Panc1 (cell line): ENCODE measurements around the gene RUFY2. TPM values are rescaled to one million over a fixed set of nuclear protein-coding genes. Genes with fewer than 3 reads are reported as not detected.
A peak's percentile ranks its signal among the peaks of the same experiment; 100 is the strongest.
"Not testable (repeated sequence)": the region's sequence is repeated elsewhere in the genome, so short reads cannot be mapped to it uniquely, and the experiment has no call there.

Source experiments
- ATAC-seq: fragments of 200-7000 bp; cut with Tn5 transposase; 2 replicates; pipeline ENCODE4 v1.9.1; 2020; ENCODE audit warnings: mild to moderate bottlenecking, moderate library complexity
- BruUV-seq: library from RNA; stranded (reverse); fragments of 400-500 nt; replicated peaks from 2 replicates; lab custom pipeline; 2021; lab: Mats Ljungman, UMichigan
- CTCF ChIA-PET: fragments of 300-600 bp; sonication (Branson Sonifier 250); formaldehyde crosslinking; loops from one replicate; lab custom pipeline; 2022; ENCODE audit warnings: antibody characterized with exemption; lab: Charles Lee
- POLR2A ChIA-PET: fragments of 300-600 bp; sonication (Branson Sonifier 250); formaldehyde crosslinking; loops from one replicate; lab custom pipeline; 2022; ENCODE audit warnings: antibody characterized with exemption; lab: Charles Lee
- DNase-seq: peaks from one replicate; pipeline ENCODE4 v3.0.0-alpha.2; 2010; ENCODE audit warnings: low read depth, low spot score
- H3K27ac ChIP-seq: 2 replicates; pipeline ENCODE4 v1.5.1; 2011; ENCODE audit warnings: mild to moderate bottlenecking, low read length, inconsistent platforms
- H3K27me3 ChIP-seq: fragments of 200-500 bp; sonication (Bioruptor generic); 2 replicates; pipeline ENCODE4 v1.6.0; 2014; ENCODE audit warnings: low read length, inconsistent platforms; ENCODE audit not compliant: control insufficient read depth, insufficient read depth
- H3K36me3 ChIP-seq: fragments of 200-500 bp; sonication (Bioruptor generic); 2 replicates; pipeline ENCODE4 v1.5.1; 2014; ENCODE audit warnings: inconsistent platforms, mild to moderate bottlenecking, low read length, moderate library complexity; ENCODE audit not compliant: control insufficient read depth, insufficient read depth
- H3K4me1 ChIP-seq: 2 replicates; pipeline ENCODE4 v1.5.1; 2011; ENCODE audit warnings: inconsistent platforms, mild to moderate bottlenecking, low read length, moderate library complexity; ENCODE audit not compliant: control insufficient read depth, insufficient read depth
- H3K4me3 ChIP-seq, 2 experiments: 2 replicates each; pipeline ENCODE4 v1.5.1; 2011 to 2012; ENCODE audit warnings: low read depth in 2 of 2, low read length in 2 of 2, mild to moderate bottlenecking in 2 of 2, inconsistent platforms in 1 of 2, moderate library complexity in 1 of 2
- H3K9me3 ChIP-seq: fragments of 200-500 bp; sonication (Bioruptor generic); 2 replicates; pipeline ENCODE4 v1.5.1; 2014; ENCODE audit warnings: low read depth, mild to moderate bottlenecking, inconsistent platforms, low read length, moderate library complexity; ENCODE audit not compliant: control insufficient read depth, insufficient read depth
- CTCF ChIP-seq: fragments of 450-650 bp; IDR thresholded peaks from 2 replicates; pipeline ENCODE4 v1.5.1; 2017; ENCODE audit warnings: mild to moderate bottlenecking
- POLR2AphosphoS5 ChIP-seq: IDR thresholded peaks from 2 replicates; pipeline ENCODE4 v1.6.1; 2012; ENCODE audit warnings: mild to moderate bottlenecking, low read depth, low read length, moderate library complexity
- REST ChIP-seq, 2 experiments: IDR thresholded peaks; 2 replicates each; pipeline ENCODE4 v1.6.1; 2011 to 2012; ENCODE audit warnings: low read depth in 2 of 2, control low read depth in 1 of 2, low read length in 1 of 2, mild to moderate bottlenecking in 1 of 2, moderate library complexity in 1 of 2; ENCODE audit not compliant: insufficient read depth in 1 of 2
- SIN3A ChIP-seq: IDR thresholded peaks from 2 replicates; pipeline ENCODE4 v1.6.1; 2012; ENCODE audit warnings: low read depth, mild to moderate bottlenecking, low read length, moderate library complexity, borderline replicate concordance; ENCODE audit not compliant: insufficient read depth
- TCF7L2 ChIP-seq: IDR thresholded peaks from 2 replicates; pipeline ENCODE4 v1.6.1; 2011; ENCODE audit warnings: mild to moderate bottlenecking, low read depth, low read length, inconsistent platforms
- in situ Hi-C: cut with HindIII; loops from 2 replicates; pipeline ENCODE4 v1.10.0; 2016; ENCODE audit warnings: low sequenced_read_pairs, low pct_unique_long_range_greater_than_20kb
- intact Hi-C: fragments of 100-400 bp; cut with micrococcal nuclease; formaldehyde crosslinking; loops from one replicate; pipeline ENCODE4 v1.10.0; 2022; ENCODE audit not compliant: unreplicated experiment
- total RNA-seq: library from RNA; stranded (reverse); gene quantifications from one replicate; pipeline ENCODE4 v1.2.1, GENCODE V29; 2021; ENCODE audit not compliant: unreplicated experiment

RUFY2 gene
- total RNA-seq, 1 experiment from 2014 or later = 25.1 TPM

- H3K4me3 ChIP-seq = peak overlapping the region; percentile 25 to 44
- H3K27me3 ChIP-seq = no peaks in the 10 kb centered on the region
- no peak; the same call in 1 of the 2 replicates for TF ChIP-seq TCF7L2
- no peak for TF ChIP-seq REST (IDR thresholded peaks at IDR 0.05; ENCODE audit: insufficient read depth in 1 of 2, low read depth in 2 of 2, low read length in 1 of 2)
- TF ChIP-seq POLR2AphosphoS5 = no peak
- TF ChIP-seq SIN3A = no peak
- no peak for TF ChIP-seq CTCF
- in situ Hi-C loops (no loop called here), intact Hi-C loops (no loop called here)
- peaks cover 35% of the 10 kb centered on the region for H3K4me1 ChIP-seq
- ChIA-PET POLR2A (no interaction called here), CTCF (no interaction called here)
- H3K9me3 ChIP-seq = no peaks in the 10 kb centered on the region
- BruUV-seq = no TSS peak
- no peaks in the 10 kb centered on the region; the same call in 1 of the 2 replicates for H3K36me3 ChIP-seq
- H3K27ac ChIP-seq = peak overlapping the region; percentile 100
- peak; percentile 27; the same call in 1 of the 2 replicates for ATAC-seq
- peak; percentile 64 for DNase-seq
Measured at GRCh38 chr10:68327889-68328786, 78.9 kb downstream of the RUFY2 start.

- H3K36me3 ChIP-seq, BruUV-seq, H3K27me3 ChIP-seq, ATAC-seq, H3K27ac ChIP-seq, POLR2A ChIA-PET, H3K9me3 ChIP-seq, H3K4me3 ChIP-seq, in situ Hi-C loops, intact Hi-C loops, DNase-seq, CTCF ChIA-PET: not testable (repeated sequence)
- peaks cover 19% of the 10 kb centered on the region for H3K4me1 ChIP-seq
Measured at GRCh38 chr10:68324396-68324795, 82.7 kb downstream of the RUFY2 start.
